GM21423 (cell line): ENCODE results near the gene MAP1B.

Experiments used
- ATAC-seq: cut with Tn5 transposase; IDR thresholded peaks from one replicate; pipeline ENCODE4 v1.9.1; 2021; ENCODE audit warnings: mild to moderate bottlenecking, moderate library complexity; ENCODE audit not compliant: unreplicated experiment

Gene MAP1B

GRCh38 chr5:72216756-72217155 lies 109.5 kb downstream of the MAP1B start:
- no peak for ATAC-seq

GRCh38 chr5:72221099-72221498 lies 113.8 kb downstream of the MAP1B start:
- ATAC-seq: no peak

DNA sequence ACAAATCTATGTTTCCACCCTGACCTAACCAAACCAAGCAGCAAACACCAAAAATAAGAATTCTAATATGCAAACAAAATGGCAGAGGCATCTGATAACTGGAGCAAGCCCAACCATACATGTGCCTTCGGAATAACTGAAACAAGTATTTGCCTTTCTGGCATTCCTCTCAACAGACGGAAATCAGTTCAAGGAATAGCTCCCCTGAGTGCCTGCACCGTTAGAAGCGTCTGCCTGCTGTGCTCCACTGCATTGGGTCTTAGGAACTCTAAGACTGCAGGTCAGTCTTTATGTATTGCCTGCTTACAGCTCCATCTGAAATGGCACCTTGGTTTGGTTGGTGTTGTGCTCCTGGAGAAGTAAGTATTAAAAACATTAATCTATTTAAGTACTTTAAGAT lies 114.3 kb downstream of the MAP1B start:
- no peak for ATAC-seq

- ATAC-seq: no peak
Measured at GRCh38 chr5:72222521-72222920, 115.2 kb downstream of the MAP1B start.

DNA sequence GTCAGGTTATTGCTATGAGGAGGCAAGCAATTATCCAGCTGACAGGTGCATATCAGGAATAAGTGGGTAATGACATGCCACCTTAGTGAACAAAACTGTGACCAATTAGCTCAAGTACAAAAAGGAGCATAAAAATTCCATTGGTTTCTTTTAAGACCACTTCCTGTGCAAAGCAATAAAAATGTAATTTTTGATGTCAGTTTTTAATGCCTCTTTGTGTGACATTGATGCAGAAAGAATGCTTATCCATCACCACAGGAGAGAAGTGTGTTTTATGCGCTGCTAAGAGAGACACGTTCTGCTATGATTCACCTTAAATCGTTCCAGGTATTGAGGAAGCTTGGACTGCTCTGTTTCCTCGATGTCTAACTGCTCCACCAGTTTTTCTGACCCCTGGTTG lies 116.1 kb downstream of the MAP1B start:
- no peak for ATAC-seq

DNA sequence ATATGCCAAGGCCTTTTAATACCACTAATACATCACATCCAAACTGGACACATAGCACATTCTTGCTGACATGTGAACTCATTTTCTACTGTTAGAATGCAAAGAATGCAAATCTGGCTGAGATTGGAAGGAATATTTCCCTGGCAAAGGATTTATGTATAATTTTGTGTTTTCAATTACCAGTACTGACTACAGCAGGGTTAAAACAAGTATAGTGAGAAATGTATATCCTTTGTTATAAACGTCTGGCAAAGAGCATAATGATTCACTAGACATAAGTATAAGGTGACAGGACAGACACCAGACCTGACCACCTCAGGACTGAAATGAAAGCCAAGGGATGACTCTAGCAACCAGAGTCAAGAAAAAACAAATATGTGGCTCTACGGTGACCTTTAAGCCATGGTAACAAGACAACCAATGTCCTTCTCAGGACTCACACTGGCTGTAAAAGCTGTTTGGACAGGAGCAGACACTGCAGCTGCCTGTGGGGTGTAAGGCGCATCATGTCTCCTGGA lies 117.7 kb downstream of the MAP1B start:
- no peak for ATAC-seq

GRCh38 chr5:72225741-72226140 lies 118.5 kb downstream of the MAP1B start:
- ATAC-seq: no peak

DNA sequence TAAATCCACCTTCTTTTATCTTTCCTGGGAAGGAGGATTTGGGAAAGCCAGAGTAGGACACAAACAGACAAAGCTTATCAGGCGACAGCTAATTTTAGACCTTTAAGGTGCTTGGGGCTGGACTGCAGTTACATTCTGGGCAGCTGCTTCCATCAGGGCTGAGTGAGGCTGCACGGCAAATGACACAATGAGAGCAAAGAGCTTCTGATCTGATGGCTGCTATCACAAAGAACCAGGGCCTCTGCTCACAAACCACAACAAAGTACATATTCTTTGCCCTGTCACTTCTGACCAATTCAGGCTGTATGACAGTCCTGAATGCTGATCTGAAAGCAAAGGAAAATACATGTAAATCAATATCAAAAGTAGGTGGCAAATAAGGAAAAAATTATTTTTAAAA lies 119.7 kb downstream of the MAP1B start:
- no peak for ATAC-seq

DNA sequence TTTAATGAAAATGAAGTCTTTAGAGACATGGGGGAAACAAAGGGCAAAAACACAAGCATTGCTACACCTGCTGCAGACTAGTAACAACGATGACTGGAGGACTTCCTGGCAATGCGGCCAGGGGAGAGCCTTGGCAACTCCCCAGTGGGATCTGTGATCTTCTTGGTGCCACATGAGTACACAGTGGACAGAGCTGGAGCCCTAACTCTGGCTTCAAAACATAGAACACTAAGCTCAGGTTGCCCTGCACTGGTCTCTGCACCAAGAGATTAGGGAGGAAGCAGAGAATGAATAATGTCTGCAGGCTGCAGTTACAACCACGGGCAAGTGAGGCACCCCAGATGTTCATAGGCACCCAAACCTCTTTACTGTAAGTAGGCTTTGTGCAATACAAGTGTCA lies 121.7 kb downstream of the MAP1B start:
- no peak for ATAC-seq

GRCh38 chr5:72231991-72232703 lies 124.9 kb downstream of the MAP1B start:
- ATAC-seq: no peak

DNA sequence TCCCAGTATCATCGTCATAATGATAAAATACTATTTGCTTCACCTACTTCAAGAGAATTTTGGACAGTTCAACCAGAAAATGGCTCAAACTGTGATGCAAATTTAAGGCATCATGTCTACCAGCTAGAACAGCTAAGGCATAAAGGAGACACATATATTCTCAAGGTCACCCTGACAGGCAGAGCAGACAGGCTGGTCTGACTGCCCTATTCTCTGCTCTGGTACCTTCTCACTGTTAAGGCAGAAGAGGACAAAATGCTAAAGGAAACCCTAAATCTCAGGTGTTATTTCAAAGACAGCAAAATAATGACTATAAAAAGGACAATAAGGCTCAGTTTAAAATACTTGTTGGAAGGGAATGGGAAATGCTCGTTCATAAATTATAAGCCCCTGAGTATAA lies 125.6 kb downstream of the MAP1B start:
- no peak for ATAC-seq

DNA sequence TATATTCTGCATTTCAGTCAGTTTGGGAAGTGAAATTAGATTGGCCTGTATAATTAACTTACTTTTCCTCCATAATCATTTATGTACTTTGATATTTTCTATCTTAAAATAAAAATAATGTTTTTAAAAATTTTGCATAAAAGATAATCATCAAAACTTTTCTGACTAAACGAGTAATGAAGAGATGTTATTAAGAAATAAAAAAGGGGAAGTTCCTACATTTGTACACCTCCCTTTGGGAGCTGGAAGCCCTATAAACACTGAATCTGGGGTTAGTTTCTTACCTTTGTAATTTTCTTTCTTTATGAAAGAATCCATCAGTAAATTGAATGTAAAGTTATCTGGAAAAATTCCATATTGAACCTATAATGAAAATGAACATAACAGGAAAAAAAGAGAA lies 126.6 kb downstream of the MAP1B start:
- no peak for ATAC-seq

DNA sequence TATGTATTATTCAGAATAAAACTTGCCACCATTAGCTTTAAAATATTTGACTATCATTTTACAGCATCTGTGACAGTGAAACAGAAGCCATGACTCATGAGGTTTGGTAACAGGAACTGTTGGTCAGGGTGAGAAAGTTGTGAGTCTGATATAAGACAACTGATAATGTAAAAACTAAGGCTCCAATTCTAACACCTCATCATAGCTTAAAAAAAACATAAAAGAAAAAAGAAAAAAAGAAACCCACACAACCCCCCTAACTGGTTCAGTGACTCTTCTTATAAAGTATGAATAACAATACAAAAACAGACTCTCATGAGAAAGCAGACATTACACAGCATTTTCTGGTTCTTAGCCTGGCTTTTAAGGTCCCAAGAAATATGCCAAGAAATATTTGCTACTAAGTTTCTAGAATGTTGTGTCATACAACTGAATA lies 127.0 kb downstream of the MAP1B start:
- ATAC-seq: peak; percentile 86

DNA sequence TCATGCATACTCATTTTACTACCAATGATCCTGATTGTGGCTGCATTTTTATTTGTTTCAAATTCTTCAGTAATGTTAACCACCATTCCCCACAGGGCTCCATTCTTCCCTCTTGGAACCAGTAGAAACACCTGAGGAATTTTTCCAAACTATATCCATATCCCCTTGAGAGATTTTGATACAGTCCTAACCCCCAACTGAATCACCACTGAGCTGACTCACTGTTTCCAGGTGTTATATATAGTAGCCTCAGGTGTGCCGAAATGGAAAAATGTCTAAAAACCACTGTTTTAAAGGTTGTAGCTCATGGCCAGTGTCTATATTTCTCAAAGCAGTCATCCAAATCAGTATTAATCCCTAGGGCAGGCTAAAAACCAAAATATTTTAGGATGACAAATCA lies 127.6 kb downstream of the MAP1B start:
- no peak for ATAC-seq

DNA sequence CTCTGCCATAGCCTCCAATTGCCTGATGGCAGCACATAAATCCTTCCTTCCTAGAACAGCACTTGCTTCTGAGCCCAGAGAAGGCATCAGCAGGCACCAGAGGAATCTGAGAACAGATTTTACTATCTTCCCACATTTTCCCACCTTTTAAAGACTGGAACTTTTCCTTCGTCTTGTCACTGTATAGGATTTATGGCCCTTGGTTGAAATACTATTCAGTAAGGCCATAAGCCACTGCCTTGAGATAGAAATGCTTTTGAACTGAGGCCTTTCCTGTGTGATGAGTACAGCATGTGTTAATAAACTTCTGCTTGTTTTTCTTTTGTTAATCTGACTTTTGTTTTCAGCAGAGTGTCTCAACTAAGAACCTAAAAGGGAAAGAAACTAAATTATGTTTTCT lies 128.4 kb downstream of the MAP1B start:
- no peak for ATAC-seq

DNA sequence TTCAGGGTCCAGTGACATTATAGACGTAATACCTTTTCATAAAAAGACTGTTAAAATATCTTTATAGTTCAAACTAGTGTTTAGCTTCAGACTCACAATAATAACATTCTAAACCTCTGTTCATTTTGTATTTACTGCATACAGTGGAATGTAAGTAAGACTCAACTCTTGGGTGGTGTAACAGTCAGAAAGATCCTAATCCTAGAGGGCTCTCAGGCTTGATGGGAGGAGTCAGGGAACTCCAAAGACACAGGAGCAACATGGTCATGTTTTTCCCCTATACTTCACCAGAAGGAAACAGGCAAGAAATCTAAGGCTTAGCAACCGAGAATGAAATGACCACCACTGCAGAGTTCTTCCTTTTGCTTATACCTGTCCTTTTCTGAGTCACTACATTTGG lies 130.1 kb downstream of the MAP1B start:
- no peak for ATAC-seq

- ATAC-seq: no peak
Measured at GRCh38 chr5:72237879-72238278, 130.6 kb downstream of the MAP1B start.

- ATAC-seq: no peak
Measured at GRCh38 chr5:72238712-72239445, 131.6 kb downstream of the MAP1B start.

DNA sequence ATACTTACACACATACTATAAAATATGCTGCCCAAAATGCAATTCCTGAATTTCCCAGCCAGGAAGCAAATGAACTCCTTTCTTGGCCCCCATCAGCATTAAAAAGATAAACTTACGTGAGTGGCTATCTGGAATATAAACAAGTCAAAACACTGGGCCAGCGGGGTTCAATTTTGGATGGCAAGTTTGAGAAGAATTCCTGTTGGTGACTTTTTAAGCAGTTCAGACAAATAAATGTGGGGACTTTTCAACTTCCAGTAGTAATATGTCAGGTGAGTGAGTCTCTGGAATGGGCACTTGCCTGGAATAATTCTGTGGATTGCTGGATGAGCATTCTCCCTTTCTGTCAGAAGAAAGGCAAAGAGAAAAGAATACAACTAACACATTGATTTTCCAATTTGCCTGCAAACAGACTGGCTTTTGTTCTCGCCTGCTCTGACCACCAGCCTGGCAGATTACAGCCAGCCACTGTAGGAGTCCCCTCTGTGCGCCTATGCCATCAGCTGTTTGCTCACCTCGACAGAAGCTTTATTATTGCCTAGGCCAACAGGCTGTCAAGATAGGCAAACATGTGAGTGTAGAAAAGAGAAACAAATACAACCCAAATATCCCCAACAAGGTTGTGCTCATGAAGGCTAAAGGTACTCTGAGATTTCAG lies 134.2 kb downstream of the MAP1B start:
- no peak for ATAC-seq

GRCh38 chr5:72242796-72243475 lies 135.7 kb downstream of the MAP1B start:
- no peak for ATAC-seq

- no peak for ATAC-seq
Measured at GRCh38 chr5:72243706-72244105, 136.4 kb downstream of the MAP1B start.
